Mesenchymal stem cell (in vitro differentiated cells and primary cell): Measurements from ENCODE around the gene ADPRHL1.

ENCODE experiments used
- DNase-seq: peaks from one replicate; pipeline ENCODE4 v3.0.0-alpha.2; 2013
- H2AFZ ChIP-seq: one replicate; pipeline ENCODE4 v1.6.1; 2013; ENCODE audit warnings: low read depth, mild to moderate bottlenecking, control low read depth, inconsistent platforms, low read length, moderate library complexity
- H2AK5ac ChIP-seq: 2 replicates; pipeline ENCODE4 v1.6.1; 2013; ENCODE audit warnings: low read length, moderate library complexity, mild to moderate bottlenecking, inconsistent platforms; ENCODE audit not compliant: severe bottlenecking
- H2BK120ac ChIP-seq: one replicate; pipeline ENCODE4 v1.6.1; 2013; ENCODE audit warnings: low read depth, mild to moderate bottlenecking, inconsistent platforms, low read length, moderate library complexity
- H2BK12ac ChIP-seq, 2 experiments: one replicate each; pipeline ENCODE4 v1.6.1; 2013; ENCODE audit warnings: inconsistent platforms in 2 of 2, low read length in 2 of 2, mild to moderate bottlenecking in 2 of 2, moderate library complexity in 2 of 2, control low read depth in 1 of 2
- H2BK15ac ChIP-seq: one replicate; pipeline ENCODE4 v1.6.1; 2013; ENCODE audit warnings: mild to moderate bottlenecking, low read depth, inconsistent platforms; ENCODE audit not compliant: poor library complexity, severe bottlenecking
- H2BK5ac ChIP-seq: 2 replicates; pipeline ENCODE4 v1.6.1; 2013; ENCODE audit warnings: low read depth, mild to moderate bottlenecking, low read length, control low read depth, inconsistent platforms; ENCODE audit not compliant: poor library complexity, severe bottlenecking
- H3K14ac ChIP-seq, 2 experiments: one replicate each; pipeline ENCODE4 v1.6.1; 2013; ENCODE audit warnings: inconsistent platforms in 2 of 2, low read length in 2 of 2, control low read depth in 1 of 2, mild to moderate bottlenecking in 1 of 2, moderate library complexity in 1 of 2
- H3K18ac ChIP-seq, 2 experiments: one replicate each; pipeline ENCODE4 v1.6.1; 2013; ENCODE audit warnings: inconsistent platforms in 2 of 2, low read length in 2 of 2, control low read depth in 1 of 2, low read depth in 1 of 2, mild to moderate bottlenecking in 1 of 2
- H3K23ac ChIP-seq, 2 experiments: one replicate each; pipeline ENCODE4 v1.6.1; 2013; ENCODE audit warnings: inconsistent platforms in 2 of 2, low read length in 2 of 2, mild to moderate bottlenecking in 2 of 2, moderate library complexity in 2 of 2, control low read depth in 1 of 2
- H3K27ac ChIP-seq: 2 replicates; pipeline ENCODE4 v1.5.1; 2013; ENCODE audit warnings: mild to moderate bottlenecking, moderate library complexity, low read length, control low read depth, inconsistent platforms; ENCODE audit not compliant: poor library complexity, severe bottlenecking
- H3K27me3 ChIP-seq, 2 experiments: 2 replicates each; pipeline versions ENCODE4 v1.6.1 to v1.7.0; 2013; ENCODE audit warnings: low read length in 2 of 2, mild to moderate bottlenecking in 2 of 2, moderate library complexity in 2 of 2, control low read depth in 1 of 2, inconsistent platforms in 1 of 2; ENCODE audit not compliant: control insufficient read depth in 1 of 2, insufficient read depth in 1 of 2
- H3K36me3 ChIP-seq, 2 experiments: 2 replicates each; pipeline versions ENCODE4 v1.6.1 to v1.7.0; 2013; ENCODE audit warnings: low read length in 2 of 2, control low read depth in 1 of 2, inconsistent platforms in 1 of 2, low read depth in 1 of 2, mild to moderate bottlenecking in 1 of 2; ENCODE audit not compliant: insufficient read depth in 2 of 2, control insufficient read depth in 1 of 2
- H3K4ac ChIP-seq, 2 experiments: one replicate each; pipeline ENCODE4 v1.6.1; 2013; ENCODE audit warnings: inconsistent platforms in 2 of 2, low read length in 2 of 2, mild to moderate bottlenecking in 2 of 2, moderate library complexity in 2 of 2, control low read depth in 1 of 2, low read depth in 1 of 2
- H3K4me1 ChIP-seq: 2 replicates; pipeline ENCODE4 v1.6.1; 2013; ENCODE audit warnings: low read depth, low read length, control low read depth; ENCODE audit not compliant: control insufficient read depth, insufficient read depth
- H3K4me2 ChIP-seq: 2 replicates; pipeline ENCODE4 v1.6.1; 2013; ENCODE audit warnings: low read length, mild to moderate bottlenecking, inconsistent platforms; ENCODE audit not compliant: poor library complexity, severe bottlenecking
- H3K4me3 ChIP-seq, 2 experiments: 2 replicates each; pipeline versions ENCODE4 v1.5.1 to v1.7.0; 2013; ENCODE audit warnings: low read length in 2 of 2, mild to moderate bottlenecking in 2 of 2, control low read depth in 1 of 2, low read depth in 1 of 2; ENCODE audit not compliant: insufficient read depth in 1 of 2
- H3K79me1 ChIP-seq: replicated peaks from 2 replicates; pipeline ENCODE4 v1.6.1; 2013; ENCODE audit warnings: mild to moderate bottlenecking, control low read depth, low read length, inconsistent platforms; ENCODE audit not compliant: poor library complexity, severe bottlenecking
- H3K9ac ChIP-seq: 2 replicates; pipeline ENCODE4 v1.7.0; 2013; ENCODE audit warnings: mild to moderate bottlenecking, low read length, moderate library complexity
- H3K9me3 ChIP-seq: 2 replicates; pipeline ENCODE4 v1.7.0; 2013; ENCODE audit warnings: mild to moderate bottlenecking, low read length; ENCODE audit not compliant: control insufficient read depth
- H4K8ac ChIP-seq: one replicate; pipeline ENCODE4 v1.6.1; 2013; ENCODE audit warnings: inconsistent platforms, mild to moderate bottlenecking, low read length, moderate library complexity
- H4K91ac ChIP-seq: one replicate; pipeline ENCODE4 v1.6.1; 2013; ENCODE audit warnings: mild to moderate bottlenecking, low read length, inconsistent platforms
- WGBS: methylation state at CpG from one replicate; pipeline ENCODE4 v1.1.7; 2013; ENCODE audit warnings: mixed read lengths; 5-methylcytosine and 5-hydroxymethylcytosine counted together

ADPRHL1 gene

DNA sequence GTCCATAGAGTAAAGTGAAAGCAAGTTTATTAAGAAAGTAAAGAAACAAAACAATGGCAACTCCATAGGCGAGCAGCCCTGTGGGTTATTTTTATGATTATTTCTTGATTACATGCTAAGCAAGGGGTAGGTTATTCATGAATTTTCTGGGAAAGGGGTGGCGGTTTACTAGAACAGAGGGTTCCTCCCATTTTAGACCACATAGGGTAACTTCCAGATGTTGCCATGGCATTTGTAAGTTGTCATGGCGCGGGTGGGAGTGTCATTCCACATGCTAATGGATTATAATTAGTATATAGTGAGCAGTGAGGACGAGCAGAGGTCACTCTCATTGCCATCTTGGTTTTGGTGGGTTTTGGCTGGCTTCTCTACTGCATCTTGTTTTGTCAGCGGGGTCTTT, 45.6 kb upstream of the ADPRHL1 start:
- no peak overlapping the region for H4K91ac ChIP-seq
- peaks cover 40 to 99% of the 10 kb centered on the region in 2 experiments for H3K36me3 ChIP-seq
- H3K27me3 ChIP-seq: no peaks in the 10 kb centered on the region
- H3K4me1 ChIP-seq: peaks cover 24% of the 10 kb centered on the region
- H4K8ac ChIP-seq: no peak overlapping the region
- no peaks in the 10 kb centered on the region for H3K9me3 ChIP-seq
- no peak overlapping the region for H2AFZ ChIP-seq
- H3K14ac ChIP-seq: no peak overlapping the region
- no peak overlapping the region for H3K4ac ChIP-seq
- no peak overlapping the region for H3K23ac ChIP-seq
- H2BK12ac ChIP-seq: no peak overlapping the region
- H3K4me2 ChIP-seq: no peak overlapping the region
- H2AK5ac ChIP-seq: no peak overlapping the region
- 98% methylated on average over 6 of the region's 6 CpGs for WGBS
- no peak overlapping the region for H3K4me3 ChIP-seq
- no peak for DNase-seq
- H2BK15ac ChIP-seq: no peak overlapping the region
- H2BK5ac ChIP-seq: no peak overlapping the region
- H3K18ac ChIP-seq: no peak overlapping the region
- H2BK120ac ChIP-seq: no peak overlapping the region
- no peak overlapping the region for H3K27ac ChIP-seq
- H3K9ac ChIP-seq: no peak overlapping the region
- peaks cover 25% of the 10 kb centered on the region for H3K79me1 ChIP-seq

DNA sequence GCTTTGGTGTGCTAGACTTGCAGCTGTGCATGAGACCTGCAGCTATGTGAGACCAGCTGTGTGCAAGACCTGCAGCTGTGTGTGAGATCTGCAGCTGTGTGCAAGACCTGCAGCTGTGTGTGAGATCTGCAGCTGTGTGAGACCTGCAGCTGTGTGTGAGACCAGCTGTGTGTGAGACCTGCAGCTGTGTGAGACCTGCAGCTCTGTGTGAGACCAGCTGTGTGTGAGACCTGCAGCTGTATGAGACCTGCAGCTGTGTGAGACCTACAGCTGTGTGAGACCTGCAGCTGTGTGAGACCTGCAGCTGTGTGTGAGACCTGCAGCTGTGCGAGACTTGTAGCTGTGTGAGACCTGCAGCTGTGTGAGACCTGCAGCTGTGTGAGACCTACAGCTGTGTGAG, 43.9 kb upstream of the ADPRHL1 start:
- peaks cover 21% of the 10 kb centered on the region for H3K4me1 ChIP-seq
- no peak overlapping the region for H3K23ac ChIP-seq
- H4K91ac ChIP-seq: peak overlapping the region; percentile 28
- H3K36me3 ChIP-seq: peaks cover 33 to 84% of the 10 kb centered on the region in 2 experiments
- H3K4me3 ChIP-seq: peak overlapping the region in 1 of 2 experiments; percentile 4
- no peaks in the 10 kb centered on the region for H3K27me3 ChIP-seq
- H3K9ac ChIP-seq: no peak overlapping the region
- H2BK5ac ChIP-seq: no peak overlapping the region
- peak overlapping the region; percentile 54 for H4K8ac ChIP-seq
- H2BK12ac ChIP-seq: no peak overlapping the region
- H3K14ac ChIP-seq: no peak overlapping the region
- H3K18ac ChIP-seq: no peak overlapping the region
- no peak overlapping the region for H3K27ac ChIP-seq
- no peak overlapping the region for H3K4ac ChIP-seq
- no peaks in the 10 kb centered on the region for H3K9me3 ChIP-seq
- H2AFZ ChIP-seq: no peak overlapping the region
- peaks cover 20% of the 10 kb centered on the region for H3K79me1 ChIP-seq
- H3K4me2 ChIP-seq: no peak overlapping the region
- H2BK15ac ChIP-seq: no peak overlapping the region
- WGBS: 85% methylated on average over 1 of the region's 1 CpG
- H2BK120ac ChIP-seq: no peak overlapping the region
- no peak for DNase-seq
- H2AK5ac ChIP-seq: no peak overlapping the region

DNA sequence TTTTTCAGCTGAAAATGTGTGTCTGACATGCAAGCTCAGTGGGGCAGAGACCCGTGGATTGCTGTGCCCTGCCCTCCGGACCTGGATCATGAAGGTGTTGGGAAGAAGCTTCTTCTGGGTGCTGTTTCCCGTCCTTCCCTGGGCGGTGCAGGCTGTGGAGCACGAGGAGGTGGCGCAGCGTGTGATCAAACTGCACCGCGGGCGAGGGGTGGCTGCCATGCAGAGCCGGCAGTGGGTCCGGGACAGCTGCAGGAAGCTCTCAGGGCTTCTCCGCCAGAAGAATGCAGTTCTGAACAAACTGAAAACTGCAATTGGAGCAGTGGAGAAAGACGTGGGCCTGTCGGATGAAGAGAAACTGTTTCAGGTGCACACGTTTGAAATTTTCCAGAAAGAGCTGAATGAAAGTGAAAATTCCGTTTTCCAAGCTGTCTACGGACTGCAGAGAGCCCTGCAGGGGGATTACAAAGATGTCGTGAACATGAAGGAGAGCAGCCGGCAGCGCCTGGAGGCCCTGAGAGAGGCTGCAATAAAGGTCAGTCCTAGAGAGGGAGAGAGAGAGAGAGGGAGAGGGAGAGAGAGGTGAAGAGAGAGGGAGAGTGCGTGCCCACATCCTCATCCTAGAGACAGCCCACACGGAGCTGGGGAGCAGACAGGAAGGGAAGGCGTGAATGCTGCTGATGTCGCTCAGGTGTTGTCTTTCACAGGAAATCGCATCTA, 42.4 kb upstream of the ADPRHL1 start:
- no peak overlapping the region for H2AK5ac ChIP-seq
- H3K79me1 ChIP-seq: peaks cover 10% of the 10 kb centered on the region
- H3K18ac ChIP-seq: peak overlapping the region in 1 of 2 experiments; percentile 13
- H2AFZ ChIP-seq: no peak overlapping the region
- H2BK12ac ChIP-seq: no peak overlapping the region
- no peak overlapping the region for H2BK120ac ChIP-seq
- peak overlapping the region; percentile 70 for H3K27ac ChIP-seq
- H3K9ac ChIP-seq: no peak overlapping the region
- peak overlapping the region; percentile 35 for H4K91ac ChIP-seq
- H2BK5ac ChIP-seq: no peak overlapping the region
- no peak overlapping the region for H3K4me3 ChIP-seq
- H3K14ac ChIP-seq: no peak overlapping the region
- H3K9me3 ChIP-seq: no peaks in the 10 kb centered on the region
- H3K23ac ChIP-seq: no peak overlapping the region
- H3K4me2 ChIP-seq: peak overlapping the region; percentile 67
- peak overlapping the region; percentile 45 for H4K8ac ChIP-seq
- H3K36me3 ChIP-seq: peaks cover 21 to 69% of the 10 kb centered on the region in 2 experiments
- no peak overlapping the region for H3K4ac ChIP-seq
- no peak overlapping the region for H2BK15ac ChIP-seq
- H3K4me1 ChIP-seq: peaks cover 21% of the 10 kb centered on the region
- H3K27me3 ChIP-seq: no peaks in the 10 kb centered on the region
- peak; percentile 78 for DNase-seq
- 20% methylated on average over 25 of the region's 26 CpGs for WGBS

DNA sequence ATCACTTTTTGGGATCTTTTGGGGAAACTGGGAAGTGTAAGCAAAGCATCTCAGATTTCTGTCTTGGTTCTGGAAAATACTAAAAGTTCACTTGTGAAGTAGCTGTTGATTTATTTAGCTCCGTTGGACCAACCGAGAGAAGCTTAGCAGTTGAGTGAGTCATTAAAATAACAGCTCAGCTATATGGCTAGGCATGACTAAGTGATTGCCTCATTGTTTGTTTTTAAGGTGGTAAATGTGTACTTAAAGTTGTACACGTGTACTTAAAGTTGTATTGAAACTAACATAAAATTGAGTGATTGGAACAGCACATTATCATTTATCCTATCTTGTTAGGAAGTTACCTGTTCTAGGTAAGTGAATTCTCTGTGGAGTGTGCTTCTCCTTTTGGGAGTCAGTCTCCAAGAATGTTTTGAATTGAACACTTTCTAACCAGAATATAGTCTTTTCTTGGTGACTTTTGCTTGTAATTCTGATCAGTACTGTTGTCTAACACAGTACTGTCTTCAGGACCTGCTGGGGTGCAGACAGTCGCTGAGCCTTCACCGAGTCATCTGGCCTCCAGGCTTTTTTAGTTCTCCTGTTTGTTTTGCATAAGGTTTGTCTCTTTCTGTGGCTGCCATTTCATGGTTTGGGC, 40.1 kb upstream of the ADPRHL1 start:
- Histone ChIP-seq H2BK12ac (no peak overlapping the region), H2AFZ (no peak overlapping the region), H3K4me1 (peaks cover 27% of the 10 kb centered on the region), H3K4me3 (peak overlapping the region in 1 of 2 experiments; percentile 84), H3K36me3 (peaks cover 10 to 46% of the 10 kb centered on the region in 2 experiments), H3K14ac (no peak overlapping the region), H3K9ac (peak overlapping the region; percentile 66), H3K79me1 (peaks cover 1% of the 10 kb centered on the region), H2BK15ac (no peak overlapping the region), H3K27me3 (no peaks in the 10 kb centered on the region), H3K18ac (no peak overlapping the region), H2BK120ac (no peak overlapping the region), H4K8ac (no peak overlapping the region), H3K9me3 (no peaks in the 10 kb centered on the region), H2AK5ac (no peak overlapping the region), H3K4me2 (peak overlapping the region; percentile 20), H2BK5ac (no peak overlapping the region), H3K23ac (no peak overlapping the region), H3K27ac (peak overlapping the region; percentile 89), H4K91ac (no peak overlapping the region), H3K4ac (no peak overlapping the region)
- peak; percentile 95 for DNase-seq
- WGBS: 1% methylated on average over 4 of the region's 5 CpGs
